GM23248 (cell line): ENCODE measurements around the gene PLD1.

Experiments used
- EZH2 ChIP-seq: fragments of 200-600 bp; sonication (generic); IDR thresholded peaks from 2 replicates; pipeline ENCODE4 v1.6.1; 2018; ENCODE audit warnings: antibody characterized with exemption, mild to moderate bottlenecking; ENCODE audit not compliant: insufficient read depth, poor library complexity, severe bottlenecking
- EZH2phosphoT487 ChIP-seq: fragments of 200-600 bp; sonication (generic); IDR thresholded peaks from 2 replicates; pipeline ENCODE4 v1.6.1; 2018; ENCODE audit warnings: antibody characterized with exemption, moderate library complexity, mild to moderate bottlenecking, low read depth; ENCODE audit not compliant: insufficient read depth

GRCh38 chr3:171653701-171654100 lies 156.6 kb downstream of the PLD1 start:
- TF ChIP-seq EZH2 (no peak), EZH2phosphoT487 (no peak)
